IPS-15b (cell line): ENCODE measurements around the gene RRBP1.
"Not testable (repeated sequence)": the region's sequence is repeated elsewhere in the genome, so short reads cannot be mapped to it uniquely, and the experiment has no call there.

ENCODE experiments used
- H3K27me3 ChIP-seq: one replicate; pipeline ENCODE4 v1.6.1; 2013; ENCODE audit warnings: low read length; ENCODE audit not compliant: control insufficient read depth, insufficient read depth
- H3K36me3 ChIP-seq: one replicate; pipeline ENCODE4 v1.6.1; 2013; ENCODE audit warnings: low read length; ENCODE audit not compliant: control insufficient read depth, insufficient read depth
- H3K4me1 ChIP-seq: one replicate; pipeline ENCODE4 v1.6.1; 2013; ENCODE audit warnings: mild to moderate bottlenecking, low read length; ENCODE audit not compliant: control insufficient read depth, insufficient read depth
- H3K4me3 ChIP-seq: one replicate; pipeline ENCODE4 v1.5.1; 2013; ENCODE audit warnings: low read depth, low read length
- H3K9ac ChIP-seq: one replicate; pipeline ENCODE4 v1.6.1; 2013; ENCODE audit warnings: low read depth, mild to moderate bottlenecking, low read length
- H3K9me3 ChIP-seq: one replicate; pipeline ENCODE4 v1.6.1; 2013; ENCODE audit warnings: mild to moderate bottlenecking, low read length; ENCODE audit not compliant: control insufficient read depth, insufficient read depth

RRBP1 gene

GRCh38 chr20:17716331-17716730, 34.3 kb upstream of the RRBP1 start:
- H3K9ac ChIP-seq: no peak overlapping the region
- H3K27me3 ChIP-seq: no peaks in the 10 kb centered on the region
- H3K4me3 ChIP-seq: no peak overlapping the region
- peaks cover 3% of the 10 kb centered on the region for H3K4me1 ChIP-seq
- H3K9me3 ChIP-seq: no peaks in the 10 kb centered on the region
- no peaks in the 10 kb centered on the region for H3K36me3 ChIP-seq

DNA sequence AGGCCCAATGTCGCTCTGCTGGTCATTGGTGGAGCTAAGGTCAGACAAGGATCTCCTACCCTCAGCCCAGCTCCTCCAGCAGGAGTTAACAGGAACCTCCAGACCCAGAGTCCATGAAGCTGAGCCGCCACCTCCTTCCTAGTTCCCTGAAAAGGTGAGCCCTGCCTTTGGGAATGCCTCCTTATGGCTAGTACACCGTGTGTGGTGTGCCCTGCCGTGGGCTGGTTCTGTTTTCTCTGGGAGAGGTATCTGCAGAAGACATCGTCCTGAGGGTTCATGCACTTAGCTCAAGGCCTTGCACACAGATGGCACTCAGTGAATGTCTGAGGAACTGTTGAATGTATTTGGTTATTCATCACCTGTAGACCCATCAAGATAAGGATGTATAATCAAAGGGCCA, 33.0 kb upstream of the RRBP1 start:
- H3K4me3 ChIP-seq: no peak overlapping the region
- H3K36me3 ChIP-seq: no peaks in the 10 kb centered on the region
- no peak overlapping the region for H3K9ac ChIP-seq
- no peaks in the 10 kb centered on the region for H3K9me3 ChIP-seq
- H3K27me3 ChIP-seq: no peaks in the 10 kb centered on the region
- peaks cover 11% of the 10 kb centered on the region for H3K4me1 ChIP-seq

- Histone ChIP-seq H3K4me3 (no peak overlapping the region), H3K9ac (no peak overlapping the region), H3K36me3 (no peaks in the 10 kb centered on the region), H3K4me1 (peaks cover 13% of the 10 kb centered on the region), H3K9me3 (no peaks in the 10 kb centered on the region), H3K27me3 (no peaks in the 10 kb centered on the region)
Observed at GRCh38 chr20:17714597-17714996, 32.6 kb upstream of the RRBP1 start.

GRCh38 chr20:17712708-17713107, 30.7 kb upstream of the RRBP1 start:
- H3K4me3 ChIP-seq: no peak overlapping the region
- H3K27me3 ChIP-seq: no peaks in the 10 kb centered on the region
- H3K9me3 ChIP-seq: no peaks in the 10 kb centered on the region
- peaks cover 13% of the 10 kb centered on the region for H3K4me1 ChIP-seq
- H3K36me3 ChIP-seq: no peaks in the 10 kb centered on the region
- H3K9ac ChIP-seq: no peak overlapping the region

DNA sequence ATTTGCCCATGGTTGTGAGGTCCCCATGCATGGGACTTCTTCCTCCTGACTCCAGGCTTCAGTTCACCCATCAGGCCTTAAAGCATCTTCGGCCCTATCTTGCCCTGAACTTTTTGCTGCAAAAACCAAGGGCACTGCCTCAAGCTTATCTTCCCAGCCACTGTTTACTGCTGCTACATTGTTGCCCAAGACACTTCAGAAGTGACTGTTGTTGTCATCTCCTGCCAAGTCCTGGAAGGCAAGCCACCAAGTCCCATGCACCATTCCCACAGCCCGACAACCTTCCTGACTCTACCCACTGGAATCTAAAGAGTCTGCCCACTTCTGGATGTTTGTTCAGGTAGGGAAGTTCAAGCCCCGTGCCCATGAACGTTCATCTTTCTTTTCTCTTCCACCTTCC, 30.2 kb upstream of the RRBP1 start:
- Histone ChIP-seq H3K9me3 (no peaks in the 10 kb centered on the region), H3K9ac (no peak overlapping the region), H3K36me3 (no peaks in the 10 kb centered on the region), H3K4me3 (no peak overlapping the region), H3K27me3 (no peaks in the 10 kb centered on the region), H3K4me1 (peaks cover 13% of the 10 kb centered on the region)

GRCh38 chr20:17711267-17711627, 29.2 kb upstream of the RRBP1 start:
- Histone ChIP-seq H3K27me3 (no peaks in the 10 kb centered on the region), H3K9ac (no peak overlapping the region), H3K36me3 (no peaks in the 10 kb centered on the region), H3K4me1 (peaks cover 13% of the 10 kb centered on the region), H3K9me3 (no peaks in the 10 kb centered on the region), H3K4me3 (no peak overlapping the region)

GRCh38 chr20:17710379-17711266, 28.6 kb upstream of the RRBP1 start:
- H3K4me3 ChIP-seq: no peak overlapping the region
- peaks cover 13% of the 10 kb centered on the region for H3K4me1 ChIP-seq
- H3K9me3 ChIP-seq: no peaks in the 10 kb centered on the region
- no peaks in the 10 kb centered on the region for H3K27me3 ChIP-seq
- H3K36me3 ChIP-seq: no peaks in the 10 kb centered on the region
- no peak overlapping the region for H3K9ac ChIP-seq

DNA sequence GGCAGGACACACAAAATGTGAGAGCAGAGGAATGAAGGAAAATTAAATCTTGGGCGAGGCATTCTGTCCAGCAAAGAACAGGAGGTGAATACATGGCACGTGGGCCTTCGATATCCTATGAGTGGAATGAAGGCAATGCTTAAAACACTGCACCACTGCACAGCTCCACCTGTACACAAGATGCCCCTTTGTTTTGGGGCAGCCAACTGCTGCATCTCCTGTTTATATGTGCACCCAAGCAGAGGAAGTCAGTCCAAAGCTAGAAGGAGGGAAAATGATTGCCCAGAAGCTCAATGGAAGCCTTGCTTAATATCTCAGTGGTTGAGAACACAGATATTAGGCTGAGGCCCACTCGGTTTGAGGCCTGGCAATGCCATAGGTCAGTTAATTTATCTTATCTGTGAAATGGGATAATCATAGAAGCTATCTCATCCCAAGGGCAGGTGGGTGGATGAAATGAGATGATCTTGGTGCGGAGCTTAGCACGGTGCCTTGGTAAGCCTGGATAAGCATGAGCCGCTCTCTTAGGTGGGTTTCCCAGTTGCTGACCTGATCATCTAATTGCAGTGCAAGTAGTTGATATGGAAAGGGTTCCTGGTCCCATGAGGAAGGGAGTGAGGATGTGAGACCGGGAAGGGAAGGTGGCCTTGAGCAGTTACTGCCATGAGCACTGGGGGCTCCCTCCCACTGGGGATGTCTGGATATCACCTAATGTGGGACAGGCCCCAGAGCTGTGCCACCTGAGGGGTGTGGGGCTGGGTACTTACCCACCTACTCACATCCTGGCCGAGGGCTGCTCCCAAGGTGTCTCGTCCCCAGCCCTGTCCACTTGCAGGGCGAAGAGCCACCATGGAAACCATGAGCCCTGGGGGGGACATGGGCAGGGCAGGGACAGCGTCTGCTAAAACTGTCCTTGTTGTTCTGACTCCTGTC, 27.6 kb upstream of the RRBP1 start:
- H3K9me3 ChIP-seq: no peaks in the 10 kb centered on the region
- H3K4me1 ChIP-seq: peaks cover 13% of the 10 kb centered on the region
- H3K9ac ChIP-seq: no peak overlapping the region
- no peaks in the 10 kb centered on the region for H3K27me3 ChIP-seq
- H3K36me3 ChIP-seq: no peaks in the 10 kb centered on the region
- H3K4me3 ChIP-seq: no peak overlapping the region

DNA sequence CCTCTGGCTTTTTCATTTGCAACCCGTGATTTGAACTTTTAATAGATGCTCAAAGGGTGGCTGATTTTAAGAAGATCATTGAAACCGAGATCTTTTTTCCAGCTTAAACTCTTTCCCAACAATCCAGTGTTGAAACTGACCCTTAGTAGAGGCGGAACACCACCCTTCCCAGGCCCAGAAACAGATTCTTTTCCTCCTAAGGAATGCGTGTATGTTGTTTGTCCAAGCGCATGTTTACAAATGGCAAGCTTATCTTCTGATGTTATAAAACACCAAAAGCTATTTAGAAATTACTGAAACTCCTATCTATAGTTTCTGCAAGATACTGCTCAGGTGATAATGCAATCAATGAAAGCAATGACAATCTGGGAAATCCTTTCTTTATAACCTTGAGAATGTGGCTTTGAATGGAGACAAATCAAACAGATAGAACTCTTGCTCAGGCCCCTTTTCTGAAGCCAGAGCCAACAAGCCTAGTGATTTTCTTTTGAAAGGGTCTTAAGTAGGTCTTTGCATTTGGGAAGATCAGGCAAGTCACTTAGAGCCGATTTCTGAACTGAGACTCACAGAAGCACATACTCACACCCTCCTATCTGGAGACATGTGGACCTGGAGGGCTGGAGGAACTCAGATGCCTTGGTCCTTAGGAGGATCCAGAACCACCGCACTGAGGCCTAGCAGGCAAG, 26.8 kb upstream of the RRBP1 start:
- Histone ChIP-seq H3K4me1 (peaks cover 13% of the 10 kb centered on the region), H3K9ac (no peak overlapping the region)

DNA sequence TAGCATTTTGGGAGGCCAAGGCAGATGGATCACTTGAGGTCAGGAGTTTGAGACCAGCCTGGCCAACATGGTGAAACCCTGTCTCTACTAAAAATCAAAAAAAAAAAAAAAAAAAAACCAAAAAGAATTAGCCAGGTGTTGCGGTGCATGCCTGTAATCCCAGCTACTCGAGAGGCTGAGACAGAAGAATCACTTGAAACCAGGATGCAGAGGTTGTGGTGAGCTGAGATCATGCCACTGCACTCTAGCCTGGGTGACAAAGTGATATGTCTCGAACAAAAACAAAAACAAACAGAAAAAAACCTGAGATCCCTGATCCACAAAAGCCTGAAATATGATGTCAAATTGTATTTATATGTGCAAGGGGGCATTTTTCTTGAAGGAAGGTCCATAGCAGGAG, 25.9 kb upstream of the RRBP1 start:
- H3K36me3 ChIP-seq, H3K4me3 ChIP-seq, H3K9ac ChIP-seq, H3K9me3 ChIP-seq, H3K27me3 ChIP-seq: not testable (repeated sequence)
- peaks cover 13% of the 10 kb centered on the region for H3K4me1 ChIP-seq

More for the DNA sequence above, 26.8 kb upstream of the RRBP1 start:
- Histone ChIP-seq H3K27me3 (no peaks in the 10 kb centered on the region), H3K9me3 (no peaks in the 10 kb centered on the region), H3K36me3 (no peaks in the 10 kb centered on the region), H3K4me3 (no peak overlapping the region)

GRCh38 chr20:17706632-17707031, 24.6 kb upstream of the RRBP1 start:
- H3K9ac ChIP-seq: no peak overlapping the region
- H3K4me3 ChIP-seq: no peak overlapping the region
- H3K36me3 ChIP-seq: no peaks in the 10 kb centered on the region
- no peaks in the 10 kb centered on the region for H3K9me3 ChIP-seq
- peaks cover 12% of the 10 kb centered on the region for H3K4me1 ChIP-seq
- no peaks in the 10 kb centered on the region for H3K27me3 ChIP-seq
